Measurements from ENCODE around the gene KLC1.

Gene KLC1

GRCh38 chr14:103700753-103701490, 71.9 kb downstream of the KLC1 start:
- TF ChIP-seq, protein P1, sequence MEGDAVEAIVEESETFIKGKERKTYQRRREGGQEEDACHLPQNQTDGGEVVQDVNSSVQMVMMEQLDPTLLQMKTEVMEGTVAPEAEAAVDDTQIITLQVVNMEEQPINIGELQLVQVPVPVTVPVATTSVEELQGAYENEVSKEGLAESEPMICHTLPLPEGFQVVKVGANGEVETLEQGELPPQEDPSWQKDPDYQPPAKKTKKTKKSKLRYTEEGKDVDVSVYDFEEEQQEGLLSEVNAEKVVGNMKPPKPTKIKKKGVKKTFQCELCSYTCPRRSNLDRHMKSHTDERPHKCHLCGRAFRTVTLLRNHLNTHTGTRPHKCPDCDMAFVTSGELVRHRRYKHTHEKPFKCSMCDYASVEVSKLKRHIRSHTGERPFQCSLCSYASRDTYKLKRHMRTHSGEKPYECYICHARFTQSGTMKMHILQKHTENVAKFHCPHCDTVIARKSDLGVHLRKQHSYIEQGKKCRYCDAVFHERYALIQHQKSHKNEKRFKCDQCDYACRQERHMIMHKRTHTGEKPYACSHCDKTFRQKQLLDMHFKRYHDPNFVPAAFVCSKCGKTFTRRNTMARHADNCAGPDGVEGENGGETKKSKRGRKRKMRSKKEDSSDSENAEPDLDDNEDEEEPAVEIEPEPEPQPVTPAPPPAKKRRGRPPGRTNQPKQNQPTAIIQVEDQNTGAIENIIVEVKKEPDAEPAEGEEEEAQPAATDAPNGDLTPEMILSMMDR (IDR thresholded peaks at IDR 0.05) = no peak

- TF ChIP-seq, protein P1 (IDR thresholded peaks at IDR 0.05) = no peak
Observed at GRCh38 chr14:103702095-103702494, 73.1 kb downstream of the KLC1 start.

DNA sequence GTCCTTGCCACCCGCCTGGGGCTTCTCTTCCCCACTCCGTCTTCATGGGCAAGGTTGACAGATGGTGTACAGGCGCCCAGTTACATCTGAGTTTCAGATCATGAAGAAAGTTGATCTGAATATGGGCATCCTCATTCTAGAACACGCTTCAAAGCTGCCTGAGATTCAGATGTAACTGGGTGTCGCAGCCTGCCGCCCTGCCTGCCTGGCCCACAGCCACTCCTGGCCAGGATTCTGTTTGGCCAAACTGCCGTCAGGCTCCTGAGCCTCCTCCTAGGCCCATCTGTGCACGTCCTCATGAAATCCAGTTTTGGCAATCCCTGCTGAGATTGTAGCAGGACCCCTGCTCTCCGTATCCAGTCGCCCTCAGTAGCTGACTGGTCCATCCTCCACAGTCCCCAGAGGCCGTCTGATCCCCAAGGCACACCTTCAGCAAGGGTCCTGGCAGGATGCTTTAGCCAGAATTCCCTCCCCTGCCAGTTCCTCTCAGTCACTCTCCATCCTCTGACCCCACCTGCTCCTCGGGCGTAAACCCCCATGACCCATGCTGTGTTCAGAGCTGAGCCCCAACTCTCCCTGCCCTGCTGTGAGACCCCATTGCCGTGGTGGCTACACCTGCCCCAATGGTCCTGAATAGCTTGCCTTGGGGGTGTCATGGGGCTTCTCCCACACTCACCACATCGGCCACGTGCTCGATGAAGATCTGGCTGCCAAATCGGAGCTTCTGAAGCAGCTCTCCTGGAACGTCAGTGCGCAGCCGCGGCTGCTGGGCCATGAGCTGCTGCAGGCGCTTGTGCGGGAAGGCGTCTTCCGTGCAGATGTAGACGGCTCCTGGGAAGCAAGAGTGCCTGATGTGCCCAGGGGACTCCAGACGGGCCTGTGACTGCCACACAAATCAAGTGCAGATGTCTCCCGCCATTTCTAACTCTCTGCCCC, 73.8 kb downstream of the KLC1 start:
- TF ChIP-seq, protein P1 (IDR thresholded peaks at IDR 0.05) = no peak

- TF ChIP-seq, protein P1 (IDR thresholded peaks at IDR 0.05) = no peak
Observed at GRCh38 chr14:103703433-103704385, 74.7 kb downstream of the KLC1 start.

DNA sequence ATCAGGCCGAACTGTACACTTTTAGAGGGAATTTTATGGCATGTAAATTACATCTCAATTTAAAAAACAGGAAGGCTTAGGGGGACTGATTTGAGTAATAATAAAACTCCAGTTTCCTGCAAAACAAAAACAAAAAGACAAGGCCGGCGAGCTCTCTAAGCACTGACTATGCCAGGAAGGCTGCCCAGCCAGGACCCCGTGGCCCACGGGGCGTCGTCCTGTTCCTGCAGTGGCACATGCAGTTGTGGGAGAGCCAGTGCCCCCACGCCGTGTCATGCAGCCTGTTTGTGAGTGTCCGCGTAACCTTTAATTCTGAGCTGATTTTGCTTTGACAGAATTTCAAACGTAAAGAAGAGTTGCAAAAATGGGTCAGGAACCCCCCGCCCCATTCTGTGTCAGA, 75.7 kb downstream of the KLC1 start:
- TF ChIP-seq, protein P1 (IDR thresholded peaks at IDR 0.05) = no peak

DNA sequence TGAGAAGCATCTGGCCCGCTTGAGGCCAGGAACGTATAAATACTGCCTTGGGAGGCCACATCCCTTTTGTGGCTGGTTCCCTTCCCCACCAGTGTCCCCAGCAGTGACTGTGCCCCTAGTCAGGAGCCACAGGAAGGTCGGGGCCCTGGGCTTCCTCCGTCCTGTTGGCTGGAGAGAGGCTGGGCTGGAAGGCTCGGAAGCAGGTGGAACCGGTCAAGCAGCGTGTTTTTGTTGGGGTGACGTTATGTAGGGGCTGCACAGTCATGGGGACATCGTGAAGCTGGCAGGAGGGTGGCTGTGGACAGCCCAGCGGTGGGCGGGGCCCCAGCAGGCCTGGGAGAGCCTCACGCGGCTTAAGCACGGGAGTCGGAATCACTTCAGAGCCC, 76.1 kb downstream of the KLC1 start:
- TF ChIP-seq, protein P1 (IDR thresholded peaks at IDR 0.05) = no peak

All from LNCAP (cell line).